GM12873 (cell line): ENCODE results near the gene LTBP2.

Experiments
- TF ChIP-seq, protein P1 (sequence below): IDR thresholded peaks from 2 replicates; pipeline ENCODE4 v1.5.1; 2012; ENCODE audit warnings: low read depth, mild to moderate bottlenecking, moderate library complexity, low read length, control low read depth; ENCODE audit not compliant: insufficient read depth; ENCODE audit errors: missing control alignments

The LTBP2 gene

DNA sequence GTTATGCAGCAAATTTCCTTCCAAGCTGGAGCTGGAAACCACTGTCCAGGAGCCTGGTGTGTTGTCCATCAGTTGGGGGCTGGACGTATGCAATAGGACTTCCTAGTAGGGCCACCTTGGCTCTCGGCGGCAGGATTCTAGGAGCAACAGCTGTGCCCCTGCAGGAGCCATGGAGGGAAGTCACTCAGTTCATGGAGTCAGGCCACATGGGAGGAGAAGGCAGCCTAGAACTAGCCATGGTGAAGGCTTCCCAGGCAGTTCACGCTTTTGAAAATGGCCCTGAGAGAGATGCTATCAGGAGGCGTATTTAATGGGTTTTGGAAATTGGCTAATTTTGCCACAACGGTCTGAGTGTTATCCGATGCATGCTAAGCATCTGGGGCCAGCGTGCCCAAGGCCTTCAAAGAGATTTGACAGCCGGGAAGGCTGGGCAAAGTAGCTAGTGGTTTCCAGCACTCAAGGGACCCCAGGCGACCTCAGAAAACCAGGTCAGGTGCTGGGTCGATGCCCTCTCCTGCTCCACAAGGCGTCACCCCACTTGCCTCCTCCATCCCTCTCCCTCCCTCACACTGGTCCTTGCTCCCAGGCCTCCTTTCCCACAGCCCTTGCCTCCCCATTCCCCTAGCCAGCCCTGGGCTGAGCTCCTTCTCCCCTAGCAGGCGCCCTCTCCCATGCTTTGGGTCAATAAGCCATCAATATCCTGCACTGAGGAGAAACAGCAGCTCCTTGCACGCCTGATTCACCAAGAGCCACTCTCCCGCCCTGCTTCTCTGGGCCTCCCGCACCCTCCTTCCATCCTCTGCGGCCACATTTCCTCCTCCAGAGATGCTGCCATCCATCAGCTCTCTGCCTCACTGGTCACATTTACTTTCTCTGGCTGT, 155.1 kb downstream of the LTBP2 start:
- TF ChIP-seq, protein P1, sequence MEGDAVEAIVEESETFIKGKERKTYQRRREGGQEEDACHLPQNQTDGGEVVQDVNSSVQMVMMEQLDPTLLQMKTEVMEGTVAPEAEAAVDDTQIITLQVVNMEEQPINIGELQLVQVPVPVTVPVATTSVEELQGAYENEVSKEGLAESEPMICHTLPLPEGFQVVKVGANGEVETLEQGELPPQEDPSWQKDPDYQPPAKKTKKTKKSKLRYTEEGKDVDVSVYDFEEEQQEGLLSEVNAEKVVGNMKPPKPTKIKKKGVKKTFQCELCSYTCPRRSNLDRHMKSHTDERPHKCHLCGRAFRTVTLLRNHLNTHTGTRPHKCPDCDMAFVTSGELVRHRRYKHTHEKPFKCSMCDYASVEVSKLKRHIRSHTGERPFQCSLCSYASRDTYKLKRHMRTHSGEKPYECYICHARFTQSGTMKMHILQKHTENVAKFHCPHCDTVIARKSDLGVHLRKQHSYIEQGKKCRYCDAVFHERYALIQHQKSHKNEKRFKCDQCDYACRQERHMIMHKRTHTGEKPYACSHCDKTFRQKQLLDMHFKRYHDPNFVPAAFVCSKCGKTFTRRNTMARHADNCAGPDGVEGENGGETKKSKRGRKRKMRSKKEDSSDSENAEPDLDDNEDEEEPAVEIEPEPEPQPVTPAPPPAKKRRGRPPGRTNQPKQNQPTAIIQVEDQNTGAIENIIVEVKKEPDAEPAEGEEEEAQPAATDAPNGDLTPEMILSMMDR: no peak
